ENCODE data around the gene TRPM7.

GRCh38 chr15:50549326-50549725 is 137.3 kb downstream of the TRPM7 start:
- TF ChIP-seq POLR2A (IDR thresholded peaks at IDR 0.05) (no peak), CTCF (IDR thresholded peaks at IDR 0.05) (no peak), POLR2AphosphoS5 (IDR thresholded peaks at IDR 0.05) (no peak)
